Gastroesophageal sphincter (tissue), 4 donors: ENCODE data around the gene GPR65. TPM values are rescaled to one million over a fixed set of nuclear protein-coding genes. Genes with fewer than 3 reads are reported as not detected.

Experiments used
- ATAC-seq: fragments of 150-250 bp; one replicate; pipeline ENCODE4 v1.9.1; 2016; ENCODE audit warnings: mild to moderate bottlenecking, moderate library complexity
- H3K27ac ChIP-seq, 4 donors: fragments of 200-600 bp; sonication (generic) in 3 of 4; 1 replicate in 3 of 4; 2 replicates in 1 of 4; pipeline ENCODE4 v1.5.1; 2016 to 2019
- H3K27me3 ChIP-seq: fragments of 200-600 bp; sonication (generic); one replicate; pipeline ENCODE4 v1.5.1; 2019
- H3K36me3 ChIP-seq, 2 donors: fragments of 200-600 bp; sonication (generic); one replicate each; pipeline ENCODE4 v1.5.1; 2019; ENCODE audit warnings: control low read depth in 1 of 2
- H3K4me1 ChIP-seq, 3 donors: fragments of 200-600 bp; sonication (generic); 1 replicate in 2 of 3; 2 replicates in 1 of 3; pipeline ENCODE4 v1.5.1; 2016 to 2019; ENCODE audit warnings: control low read depth in 2 of 3
- H3K4me3 ChIP-seq, 2 donors: fragments of 200-600 bp; sonication (generic); one replicate each; pipeline ENCODE4 v1.5.1; 2019; ENCODE audit warnings: mild to moderate bottlenecking in 1 of 2, moderate library complexity in 1 of 2
- H3K9me3 ChIP-seq, 3 donors: fragments of 200-600 bp; sonication (generic); one replicate each; pipeline ENCODE4 v1.5.1; 2017 to 2019; ENCODE audit warnings: control low read depth in 2 of 3
- CTCF ChIP-seq, 4 experiments: fragments of 200-600 bp in 2 of 4; fragments of 450-650 bp in 2 of 4; sonication (generic) in 1 of 4; IDR thresholded peaks; one replicate each; pipeline ENCODE4 v1.5.1; 2017 to 2019; ENCODE audit warnings: antibody characterized with exemption in 4 of 4, mild to moderate bottlenecking in 2 of 4, moderate library complexity in 2 of 4
- EP300 ChIP-seq: sonication (generic); formaldehyde crosslinking; IDR thresholded peaks from one replicate; pipeline ENCODE4 v1.6.1; 2017; ENCODE audit warnings: antibody characterized with exemption, mild to moderate bottlenecking
- POLR2A ChIP-seq, 2 donors: fragments of 450-650 bp; IDR thresholded peaks; one replicate each; pipeline ENCODE4 v1.6.1; 2017; ENCODE audit warnings: antibody characterized with exemption in 2 of 2, mild to moderate bottlenecking in 2 of 2, moderate library complexity in 1 of 2
- POLR2AphosphoS5 ChIP-seq: sonication (generic); formaldehyde crosslinking; IDR thresholded peaks from one replicate; pipeline ENCODE4 v1.6.1; 2017; ENCODE audit warnings: antibody characterized with exemption
- WGBS, 2 donors: methylation state at CpG; one replicate each; pipeline ENCODE4 v1.1.5; 2018; ENCODE audit warnings: low coverage in 1 of 2; 5-methylcytosine and 5-hydroxymethylcytosine counted together
- total RNA-seq, 4 donors: library from RNA; depleted of rRNA; stranded (reverse); fragments of >200 nt; gene quantifications; one replicate each; pipeline ENCODE4 v1.1.0, GENCODE V29; 2016

Gene GPR65
- total RNA-seq, 4 donors from 2014 or later, result 0.47 to 1.5 (median 0.52) TPM

- no peak overlapping the region for H3K27ac ChIP-seq
- TF ChIP-seq POLR2A (IDR thresholded peaks at IDR 0.05) (no peak), POLR2AphosphoS5 (no peak), EP300 (no peak), CTCF (IDR thresholded peaks at IDR 0.05) (no peak)
- no peak for ATAC-seq
- H3K4me3 ChIP-seq, result no peak overlapping the region
- no peaks in the 10 kb centered on the region for H3K4me1 ChIP-seq
- H3K27me3 ChIP-seq, result peaks cover 4% of the 10 kb centered on the region
- H3K36me3 ChIP-seq, result no peaks in the 10 kb centered on the region
- H3K9me3 ChIP-seq, result no peaks in the 10 kb centered on the region
- 39 to 66% methylated on average over 3 of the region's 3 CpGs for WGBS, 2 donors
Measured at GRCh38 chr14:88025313-88025712, 20.4 kb downstream of the GPR65 start.

GRCh38 chr14:88026890-88027289, 22.0 kb downstream of the GPR65 start:
- Histone ChIP-seq H3K27ac (no peak overlapping the region), H3K36me3 (no peaks in the 10 kb centered on the region), H3K4me1 (no peaks in the 10 kb centered on the region), H3K9me3 (no peaks in the 10 kb centered on the region), H3K4me3 (no peak overlapping the region), H3K27me3 (peaks cover 4% of the 10 kb centered on the region)
- WGBS, 2 donors, result 26 to 34% methylated on average over 2 of the region's 2 CpGs
- ATAC-seq, result no peak
- TF ChIP-seq POLR2AphosphoS5 (no peak), EP300 (no peak), CTCF (IDR thresholded peaks at IDR 0.05) (no peak), POLR2A (IDR thresholded peaks at IDR 0.05) (no peak)

GRCh38 chr14:88029500-88029899, 24.6 kb downstream of the GPR65 start:
- Histone ChIP-seq H3K27me3 (no peaks in the 10 kb centered on the region), H3K4me1 (no peaks in the 10 kb centered on the region), H3K36me3 (no peaks in the 10 kb centered on the region), H3K27ac (no peak overlapping the region), H3K4me3 (no peak overlapping the region), H3K9me3 (no peaks in the 10 kb centered on the region)
- WGBS, 2 donors, result 47 to 92% methylated on average over 2 of the region's 2 CpGs
- TF ChIP-seq POLR2AphosphoS5, result no peak
- TF ChIP-seq CTCF (IDR thresholded peaks at IDR 0.05), result no peak
- TF ChIP-seq EP300, result no peak
- no peak for TF ChIP-seq POLR2A (IDR thresholded peaks at IDR 0.05)
- no peak for ATAC-seq

GRCh38 chr14:88030079-88030478, 25.1 kb downstream of the GPR65 start:
- Histone ChIP-seq H3K36me3 (no peaks in the 10 kb centered on the region), H3K4me1 (no peaks in the 10 kb centered on the region), H3K27ac (no peak overlapping the region), H3K9me3 (no peaks in the 10 kb centered on the region), H3K27me3 (no peaks in the 10 kb centered on the region), H3K4me3 (no peak overlapping the region)
- TF ChIP-seq EP300, result no peak
- no peak for TF ChIP-seq CTCF (IDR thresholded peaks at IDR 0.05)
- TF ChIP-seq POLR2AphosphoS5, result no peak
- TF ChIP-seq POLR2A (IDR thresholded peaks at IDR 0.05), result no peak
- WGBS, 2 donors, result 43 to 56% methylated on average over 1 of the region's 1 CpG
- ATAC-seq, result no peak

GRCh38 chr14:88030892-88031291, 26.0 kb downstream of the GPR65 start:
- no peak for TF ChIP-seq EP300
- no peak for TF ChIP-seq CTCF (IDR thresholded peaks at IDR 0.05)
- no peak for TF ChIP-seq POLR2AphosphoS5
- Histone ChIP-seq H3K27ac (no peak overlapping the region), H3K9me3 (no peaks in the 10 kb centered on the region), H3K36me3 (no peaks in the 10 kb centered on the region), H3K4me1 (no peaks in the 10 kb centered on the region), H3K4me3 (no peak overlapping the region), H3K27me3 (peaks cover 4% of the 10 kb centered on the region)
- no peak for ATAC-seq
- WGBS, 2 donors, result 73 to 100% methylated on average over 1 of the region's 1 CpG
